GM19035 (cell line): ENCODE results near the gene AEBP1.

Source experiments
- ATAC-seq: cut with Tn5 transposase; IDR thresholded peaks from one replicate; pipeline ENCODE4 v1.9.1; 2021; ENCODE audit not compliant: unreplicated experiment

AEBP1 gene

DNA sequence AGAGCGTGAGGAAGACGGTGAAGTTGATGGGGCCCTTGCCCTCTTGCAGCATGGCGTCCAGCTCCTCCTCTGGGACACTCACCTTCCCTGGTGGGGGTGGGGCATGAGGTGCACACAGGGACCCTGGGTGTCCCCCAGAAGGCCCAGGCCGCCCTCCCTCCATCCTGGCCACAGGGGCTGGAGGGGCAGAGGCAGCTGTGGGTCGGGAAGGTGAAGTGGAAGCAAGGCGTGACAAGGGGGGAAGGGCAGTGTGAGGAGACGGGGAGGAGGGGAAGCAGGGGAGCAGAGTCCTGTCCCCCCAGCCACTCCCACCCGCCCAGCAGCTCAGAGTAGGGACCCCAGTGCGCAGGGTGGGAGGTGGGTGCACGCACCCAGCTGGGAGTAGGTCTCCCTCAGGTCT, 36.2 kb downstream of the AEBP1 start:
- ATAC-seq, result no peak

DNA sequence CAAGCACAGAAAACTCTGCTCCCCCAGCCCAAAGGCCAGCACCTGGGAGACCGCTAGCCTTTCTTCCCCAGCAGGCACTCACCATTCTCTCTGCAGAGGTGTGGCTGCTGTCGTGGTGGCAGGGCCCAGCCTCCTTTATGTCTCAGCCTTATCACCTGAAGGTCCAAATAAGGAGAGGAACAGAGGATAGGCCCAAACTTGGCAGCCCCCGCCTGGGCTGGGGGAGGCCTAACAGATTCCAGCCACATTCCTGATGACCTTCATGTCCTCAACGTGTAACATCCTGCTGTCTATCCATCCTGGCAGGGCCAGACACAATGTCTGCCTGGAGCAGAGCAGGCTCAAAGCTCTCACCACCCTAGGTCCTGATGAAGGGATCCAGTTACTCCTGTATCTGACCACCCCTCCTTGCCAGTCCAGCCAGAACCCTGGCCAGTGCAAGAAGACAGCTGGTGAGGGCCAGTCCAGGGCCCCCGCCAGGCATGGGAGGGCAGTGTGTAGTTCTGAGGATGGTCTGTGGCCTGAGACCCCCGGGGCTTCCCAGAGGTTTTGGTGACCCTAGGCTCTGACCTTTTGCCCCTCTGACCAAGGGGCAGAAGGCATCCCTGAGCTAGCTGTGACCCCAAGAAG, 37.2 kb downstream of the AEBP1 start, which contains the start of gene MYL7:
MYL7 (minus strand) TSS at position 112 of the 630 bp plus-strand sequence; CDS start at position 85, 27 bp downstream.
- ATAC-seq, result no peak

DNA sequence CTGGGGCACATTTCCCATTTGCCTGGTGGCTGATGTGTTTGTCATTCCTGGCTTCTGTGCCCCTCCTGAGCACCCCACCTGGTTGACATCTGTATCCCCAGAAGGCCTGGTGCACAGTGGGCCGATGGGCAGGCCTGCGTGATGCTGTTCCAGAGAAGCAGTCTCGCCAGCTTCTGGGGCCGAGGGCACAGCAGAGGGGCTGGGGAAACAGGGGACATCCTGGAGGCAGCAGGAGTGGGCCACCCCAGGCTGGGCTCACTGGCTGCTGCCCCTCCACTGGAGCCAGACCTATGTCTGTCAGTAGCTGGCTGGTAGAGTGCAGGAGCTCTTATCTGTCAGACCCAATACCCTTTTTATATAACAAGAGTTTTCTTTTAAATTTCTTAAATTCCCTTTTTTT, 37.9 kb downstream of the AEBP1 start:
- ATAC-seq, result no peak

DNA sequence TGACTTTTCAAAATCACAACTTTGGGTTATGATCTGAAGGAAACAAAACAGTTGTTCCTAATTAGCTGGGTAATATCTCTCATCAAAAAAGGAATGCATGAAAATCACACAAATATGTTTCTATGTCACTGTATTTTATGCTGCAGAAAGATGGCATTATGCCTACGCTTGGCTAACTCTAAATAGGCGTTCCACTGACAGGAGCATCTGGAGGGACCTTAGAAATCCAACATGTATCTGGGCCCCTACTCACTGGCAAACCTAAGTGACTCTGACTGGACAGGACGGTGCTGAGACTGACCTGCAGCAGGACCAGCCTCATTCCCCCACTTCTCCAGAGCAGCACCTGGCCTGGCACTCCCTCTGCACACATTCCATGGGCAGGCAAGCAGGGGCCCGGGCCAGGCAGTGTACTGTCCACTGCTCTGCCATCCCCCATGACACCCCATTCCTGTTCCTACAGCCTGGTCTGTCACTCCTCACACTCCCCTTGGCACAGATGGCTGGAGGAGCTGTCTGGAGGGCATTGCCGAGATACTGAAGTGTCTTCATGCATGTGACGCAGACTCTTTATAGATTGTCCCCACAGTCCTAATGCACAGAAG, 39.6 kb downstream of the AEBP1 start:
- ATAC-seq, result no peak

DNA sequence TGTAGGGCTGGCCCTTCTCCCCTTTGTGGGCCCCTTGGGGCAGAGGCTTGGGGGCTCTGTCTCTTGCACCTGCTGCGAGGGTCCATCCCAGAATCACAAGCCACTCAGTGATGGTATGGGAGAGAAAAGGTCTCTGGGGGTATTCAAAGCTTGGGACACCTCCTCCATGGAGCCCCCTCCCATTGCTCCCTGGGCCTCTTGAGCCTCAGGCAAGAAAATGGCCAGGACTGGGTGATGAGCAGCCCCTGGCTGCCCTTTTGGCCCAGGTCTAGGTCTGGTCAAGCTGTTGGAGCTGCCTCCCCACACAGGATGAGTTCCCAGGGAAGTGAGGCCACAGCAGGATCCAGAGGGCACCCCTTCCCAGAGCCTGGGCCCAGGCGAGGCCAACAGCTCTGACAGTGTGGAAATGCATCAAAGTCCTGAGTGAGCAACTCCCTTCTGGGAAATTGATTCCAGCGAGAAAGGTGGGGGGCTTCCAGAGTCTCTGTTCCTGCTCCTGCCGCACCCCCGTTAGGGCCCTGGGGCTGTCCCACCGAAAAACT, 40.4 kb downstream of the AEBP1 start:
- ATAC-seq, result no peak

DNA sequence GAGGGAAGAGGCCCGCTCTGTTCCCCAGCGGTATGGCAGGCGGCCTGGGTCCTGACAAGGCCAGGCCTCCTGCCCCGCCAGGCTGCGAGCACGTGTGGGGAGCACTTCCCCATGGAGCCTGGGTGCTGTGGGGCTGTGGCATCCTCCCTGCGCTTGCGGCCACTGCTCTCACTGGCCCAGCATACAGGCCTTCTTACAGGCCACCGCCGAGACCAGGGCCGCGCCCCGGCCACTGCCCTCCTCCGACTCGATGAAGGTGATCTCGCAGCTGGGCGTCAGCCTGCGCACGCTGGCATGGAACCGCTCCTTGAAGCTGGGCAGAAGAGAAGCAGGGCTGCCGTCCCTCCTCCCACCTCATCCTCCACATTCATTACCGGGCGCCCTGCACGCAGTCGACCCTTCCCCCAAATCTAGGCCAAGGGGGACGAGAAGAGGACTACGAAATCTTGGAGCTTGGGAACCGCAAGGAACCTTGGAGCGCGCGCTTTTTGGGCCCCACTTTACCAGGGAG, 40.9 kb downstream of the AEBP1 start:
- ATAC-seq, result no peak

DNA sequence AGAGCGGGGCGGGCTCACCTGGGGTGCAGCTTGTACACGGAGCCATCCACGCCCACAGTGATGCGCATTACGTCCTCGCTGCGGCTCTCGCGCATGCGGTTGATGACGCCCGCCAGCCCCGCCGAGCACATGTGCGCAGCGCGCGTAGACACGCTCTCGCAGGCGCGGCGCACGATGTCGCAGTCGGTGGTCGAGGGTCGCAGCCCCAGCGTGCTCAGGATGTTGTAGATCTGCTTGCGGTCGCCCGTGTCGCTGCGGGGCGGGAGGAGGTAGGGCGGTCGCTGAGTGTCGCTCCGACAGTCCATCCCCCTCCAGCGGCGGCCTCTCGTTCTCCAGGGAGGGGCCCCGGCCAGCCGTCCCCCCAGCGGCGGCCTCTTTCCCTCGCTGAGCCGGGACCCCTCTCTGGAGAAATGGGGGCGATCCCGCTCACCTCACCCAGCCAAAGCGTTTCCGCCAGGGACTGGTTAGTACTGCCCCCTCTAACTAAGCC, 41.4 kb downstream of the AEBP1 start:
- ATAC-seq, result no peak

DNA sequence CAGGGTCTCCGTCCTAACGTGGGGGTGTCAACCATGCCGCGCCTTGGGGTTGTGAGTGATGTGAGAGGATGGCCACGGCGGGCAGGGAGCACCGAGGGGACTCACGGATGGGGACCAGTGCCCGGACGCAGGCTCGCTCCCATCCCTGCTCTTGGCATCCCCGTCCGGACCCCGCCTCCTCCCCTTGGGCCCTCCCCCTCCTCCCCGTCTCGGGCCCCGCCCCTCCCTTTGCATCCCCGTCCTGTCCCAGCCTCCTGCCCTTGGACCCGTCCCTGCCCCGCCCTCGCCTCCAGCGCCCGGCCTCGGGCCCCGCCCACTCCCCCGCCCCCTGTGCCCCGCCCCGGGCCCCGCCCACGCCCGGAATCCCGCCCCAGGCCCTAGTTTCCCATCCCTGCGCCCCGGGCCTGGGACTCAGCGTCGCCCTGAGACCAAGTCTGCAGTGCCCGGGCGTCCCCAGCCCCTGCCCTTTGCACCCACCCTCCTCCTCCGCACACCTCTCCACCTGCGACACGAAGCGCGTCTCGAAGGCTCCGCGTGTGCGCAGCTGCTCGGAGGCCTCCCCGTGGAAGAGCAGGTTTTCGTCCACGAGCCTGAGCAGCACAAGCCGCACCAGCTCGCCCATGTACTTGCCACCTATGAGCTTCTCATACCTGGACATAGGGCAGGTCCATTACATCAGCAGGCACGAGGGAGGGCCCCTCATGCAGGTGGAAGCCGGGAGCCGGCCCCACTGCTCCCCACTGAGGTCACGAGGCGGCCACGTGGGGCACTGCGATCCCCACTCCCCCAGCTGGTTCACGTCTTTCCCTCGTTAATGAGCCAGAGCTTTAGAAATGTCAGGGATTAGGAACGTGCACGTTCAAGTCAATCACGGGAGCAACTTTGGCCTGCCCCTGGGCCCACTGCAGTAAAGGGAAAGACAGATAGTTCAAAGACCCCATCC, 42.1 kb downstream of the AEBP1 start:
- ATAC-seq, result no peak

DNA sequence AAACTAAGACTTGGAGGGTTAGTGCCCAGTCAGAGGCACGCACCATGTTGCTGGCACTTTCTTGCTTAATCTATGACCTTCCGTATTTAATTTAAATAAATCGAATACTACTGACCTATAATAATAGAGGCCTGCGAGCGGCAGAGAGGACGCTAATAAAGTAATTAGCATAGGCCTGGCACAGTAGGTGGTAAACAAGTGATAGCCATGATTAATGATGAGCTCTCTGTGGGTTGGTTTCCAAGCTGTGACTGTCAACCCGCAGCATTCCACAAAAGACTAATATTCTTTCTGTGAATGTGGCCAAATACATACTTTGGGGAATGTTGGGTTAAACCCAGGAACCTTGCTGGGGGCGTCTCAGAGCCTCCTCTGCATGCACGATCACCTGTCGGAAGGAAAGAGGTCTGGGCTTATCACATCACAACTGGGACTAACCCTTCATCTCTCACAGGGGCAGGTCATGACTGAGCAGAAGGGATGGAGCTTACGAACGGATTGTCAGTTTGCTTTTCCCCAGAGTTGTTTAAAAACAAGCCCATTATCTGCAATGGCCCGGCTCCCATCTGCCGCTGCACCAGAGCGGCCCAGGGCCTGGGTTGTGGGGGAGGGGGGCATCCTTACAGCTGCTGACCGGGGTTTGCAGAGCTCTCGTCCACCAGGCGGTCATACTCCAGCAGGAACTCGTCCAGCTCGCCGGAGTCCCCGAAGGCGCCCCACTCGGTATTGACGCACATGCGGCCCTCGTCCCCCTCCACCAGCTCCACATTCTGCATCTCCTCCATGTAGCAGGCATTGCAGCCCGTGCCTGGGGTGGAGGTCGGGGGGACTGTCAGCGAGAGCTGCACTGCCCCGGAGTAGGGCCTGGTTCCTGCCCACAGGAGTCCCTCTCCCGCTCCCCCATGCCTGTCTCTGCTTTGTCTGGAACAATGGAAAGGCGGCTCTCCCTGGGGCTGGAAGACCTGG, 43.2 kb downstream of the AEBP1 start:
- ATAC-seq, result no peak

DNA sequence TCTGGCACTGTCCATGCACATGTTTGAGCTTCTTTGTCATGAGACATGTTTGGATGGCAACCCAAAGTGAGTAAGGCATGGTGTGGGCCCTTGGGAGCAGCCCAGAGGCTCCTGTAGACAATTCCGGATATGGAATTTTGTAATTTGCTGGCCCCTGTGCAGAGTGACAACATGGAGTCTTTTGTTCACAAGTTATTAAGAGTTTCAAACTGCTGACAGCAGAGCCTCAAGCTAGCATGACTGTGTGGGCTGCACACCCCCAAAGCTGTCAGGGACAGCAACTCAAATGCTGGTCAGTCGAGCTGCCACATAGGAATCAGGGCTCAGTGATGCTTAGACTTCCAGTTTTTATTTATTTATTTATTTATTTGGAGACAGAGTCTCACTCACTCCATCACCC, 44.0 kb downstream of the AEBP1 start:
- no peak for ATAC-seq

DNA sequence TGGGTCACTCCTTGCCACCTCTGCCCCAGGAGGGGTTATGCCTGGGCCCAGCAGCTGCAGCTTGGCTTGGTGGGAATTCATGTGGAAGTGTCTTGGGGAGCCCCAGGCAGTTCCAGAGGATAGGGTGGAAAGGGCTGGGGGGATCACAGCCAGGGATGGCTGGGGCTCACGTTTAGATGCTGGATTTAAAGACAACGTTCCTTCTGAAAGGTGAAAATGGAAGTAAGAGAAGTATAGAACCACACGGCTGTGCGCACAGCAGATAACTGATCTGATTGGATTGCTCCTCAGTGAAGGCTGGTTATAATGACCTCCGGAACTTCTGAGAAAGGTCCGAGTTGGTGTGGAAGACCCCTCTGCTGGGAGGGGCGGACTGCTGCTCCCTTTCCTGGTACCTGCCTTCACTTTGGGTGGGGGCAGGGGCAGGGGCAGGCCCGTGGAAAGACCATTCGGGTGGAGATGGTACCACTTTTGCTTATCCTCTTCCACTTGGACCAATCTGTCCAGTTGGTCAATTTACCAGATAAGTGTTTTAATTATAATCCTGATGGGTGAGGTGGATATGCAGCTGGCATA, 44.9 kb downstream of the AEBP1 start:
- no peak for ATAC-seq

DNA sequence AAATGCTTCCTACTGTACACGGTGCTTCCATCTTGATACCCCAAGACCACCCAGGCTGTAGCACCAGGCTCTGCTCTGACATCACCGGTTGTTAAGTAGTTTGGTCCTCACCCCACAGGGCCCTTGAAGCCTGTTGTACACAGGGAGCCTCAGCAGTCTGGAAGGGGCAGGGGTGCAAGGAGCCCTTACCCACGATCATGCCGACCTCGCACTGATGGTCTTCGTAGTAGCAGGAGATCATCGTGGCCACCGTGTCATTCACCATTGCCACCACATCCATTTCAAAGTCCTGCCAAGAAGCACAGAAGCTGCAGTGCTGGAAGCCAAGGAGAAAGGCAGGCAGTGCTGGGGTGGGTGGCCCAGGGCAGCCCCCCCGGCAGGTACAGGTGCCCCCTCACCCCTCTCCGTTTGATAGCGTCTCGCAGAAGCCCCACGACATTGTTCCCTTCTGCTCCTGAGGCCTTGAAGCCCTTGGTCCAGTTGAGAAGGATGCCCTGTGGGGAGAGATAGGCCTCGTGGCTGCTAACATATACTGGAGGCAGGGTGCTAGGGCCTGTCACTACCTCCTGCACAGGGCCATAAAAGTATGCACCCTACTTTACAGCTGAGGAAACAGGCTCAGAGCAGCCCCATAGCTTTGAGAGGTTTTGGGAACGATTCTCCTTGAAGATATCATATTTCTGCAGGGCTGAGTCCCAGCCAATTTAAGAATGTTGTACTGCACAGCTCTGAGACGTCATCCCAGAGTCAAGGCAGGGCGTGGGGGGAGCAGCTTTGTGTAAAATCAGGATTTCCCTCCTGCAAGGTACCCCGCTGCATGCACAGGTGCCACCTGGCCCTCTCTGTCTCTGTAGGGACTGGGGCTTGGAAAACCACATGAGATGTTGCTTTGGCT, 45.7 kb downstream of the AEBP1 start:
- ATAC-seq, result no peak

DNA sequence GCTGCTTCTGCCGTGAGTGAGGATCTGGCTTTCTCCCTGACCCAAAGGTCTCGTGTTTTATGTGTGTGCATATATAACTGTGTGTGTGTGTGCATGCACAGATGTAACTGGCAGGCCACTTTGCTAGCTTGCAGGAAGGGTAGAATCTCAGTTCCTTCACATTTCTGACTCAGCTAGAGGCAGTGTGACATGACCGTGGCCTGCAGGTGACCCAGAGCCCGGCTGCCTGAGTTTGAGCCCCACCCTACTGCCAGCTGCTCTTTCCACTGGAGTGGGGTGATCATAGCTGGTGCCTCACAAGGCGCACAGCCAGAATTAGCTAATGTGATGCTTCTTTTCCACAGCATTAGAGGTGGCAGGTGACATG, 46.3 kb downstream of the AEBP1 start:
- ATAC-seq, result no peak

DNA sequence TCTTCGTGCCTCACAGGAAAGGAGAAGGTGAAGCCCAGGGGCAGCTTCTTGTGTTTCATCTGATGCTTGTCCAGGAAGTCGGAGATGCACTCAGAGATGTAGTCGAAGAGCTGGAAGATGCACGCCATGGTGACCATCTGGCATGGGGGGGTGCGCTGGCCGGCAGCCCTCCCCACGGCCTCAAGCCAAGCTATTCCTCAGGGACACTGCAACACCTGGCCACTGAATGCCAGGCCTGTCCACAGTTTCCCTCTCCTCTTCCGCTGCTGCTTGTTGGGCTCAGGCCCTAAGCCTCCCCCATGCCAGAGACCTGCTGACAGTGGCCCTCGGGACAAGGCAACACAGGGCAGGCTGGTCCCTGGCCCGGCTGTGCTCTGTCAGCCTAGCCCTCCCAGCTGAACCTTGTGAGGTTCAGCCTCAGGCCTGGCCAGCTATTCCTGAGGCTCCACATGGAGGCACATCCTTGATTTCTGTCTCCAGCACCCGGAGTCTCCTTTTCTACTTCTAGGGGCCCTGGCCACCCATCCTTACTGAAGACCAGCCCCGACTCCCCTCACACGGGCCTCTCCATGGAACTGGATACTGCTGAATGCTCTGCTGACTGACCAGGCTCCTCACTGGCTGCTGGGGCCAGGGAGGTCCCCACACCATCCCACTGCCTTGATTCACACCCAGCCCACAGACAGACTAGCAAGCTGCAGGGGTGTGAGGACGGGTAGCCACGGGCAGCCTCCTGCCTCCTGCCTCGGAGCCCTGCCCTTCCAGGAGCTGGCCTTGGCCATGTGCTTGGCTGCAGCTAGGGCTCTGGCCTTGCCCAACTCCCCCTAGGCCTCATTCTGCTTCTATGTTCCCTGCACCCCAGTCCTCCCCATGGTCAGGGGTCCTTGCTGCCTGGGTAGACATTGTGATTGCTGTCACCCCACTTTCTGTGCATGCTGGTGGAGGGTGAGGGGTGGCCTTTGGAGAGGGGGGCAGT, 47.1 kb downstream of the AEBP1 start:
- ATAC-seq, result no peak

DNA sequence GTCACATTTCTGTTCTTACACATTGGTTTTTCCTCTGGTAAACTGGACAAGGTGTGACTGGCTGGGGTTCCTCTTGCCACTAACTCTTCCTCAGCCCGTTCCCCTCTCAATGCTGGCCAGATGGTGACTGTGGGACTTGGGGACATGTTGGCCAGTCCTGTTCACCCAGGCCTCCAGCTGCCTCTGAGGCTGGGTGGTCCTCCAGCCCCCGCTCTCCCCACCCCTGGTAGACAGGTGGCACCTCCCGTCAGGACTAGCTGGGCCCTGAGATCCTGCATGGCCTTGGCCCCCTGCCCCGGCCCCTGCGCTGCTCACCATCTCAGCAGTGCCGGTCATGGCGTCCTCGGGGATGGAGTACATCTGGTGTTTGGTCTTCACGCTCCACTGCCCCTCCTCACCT, 47.8 kb downstream of the AEBP1 start:
- no peak for ATAC-seq

DNA sequence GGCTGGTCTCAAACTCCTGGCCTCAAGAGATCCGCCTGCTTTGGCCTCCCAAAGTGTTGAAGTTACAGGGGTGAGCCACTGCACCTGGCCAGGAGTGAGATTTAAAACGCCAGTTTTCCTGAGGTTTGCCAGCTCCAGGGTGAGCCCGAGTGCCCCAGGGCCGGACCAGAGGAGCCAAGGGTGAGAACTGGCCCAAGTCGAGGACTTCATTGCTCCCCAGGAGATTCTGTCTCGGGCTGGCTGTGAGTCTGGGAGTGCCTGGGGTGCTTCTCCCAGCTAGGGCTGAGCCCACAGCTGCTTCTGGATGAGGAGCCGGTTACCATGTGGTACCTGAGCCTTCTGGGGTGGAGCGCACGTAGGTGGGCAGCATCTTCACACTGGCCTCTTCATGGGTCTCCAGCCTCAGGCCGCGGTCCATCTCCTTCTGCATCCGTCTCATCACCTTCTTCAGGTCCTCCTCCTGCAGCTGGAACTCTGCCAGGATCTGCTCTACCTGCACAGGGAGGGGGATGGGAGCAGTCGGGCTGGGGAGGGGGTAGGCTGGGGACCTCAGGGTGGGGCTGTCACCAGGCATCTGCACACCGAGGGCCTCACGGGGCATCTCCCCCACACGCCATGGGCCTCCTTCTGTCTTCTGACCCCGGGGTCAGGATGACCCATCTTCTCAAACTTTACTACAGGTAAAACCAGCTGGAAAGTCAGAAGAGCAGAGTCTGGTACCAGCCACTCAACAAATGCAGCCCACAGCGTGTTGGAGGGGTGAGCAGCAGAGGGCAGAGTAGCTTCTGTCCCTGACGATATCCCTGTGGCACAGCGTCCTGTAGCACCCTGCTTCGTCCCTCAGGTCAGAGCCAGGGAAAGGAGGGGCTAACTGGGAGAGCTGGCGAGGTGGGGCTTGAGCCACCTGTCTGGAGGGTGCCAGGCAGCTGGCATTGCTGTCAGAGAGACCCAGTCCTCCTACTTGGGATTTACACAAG, 49.1 kb downstream of the AEBP1 start:
- no peak for ATAC-seq

DNA sequence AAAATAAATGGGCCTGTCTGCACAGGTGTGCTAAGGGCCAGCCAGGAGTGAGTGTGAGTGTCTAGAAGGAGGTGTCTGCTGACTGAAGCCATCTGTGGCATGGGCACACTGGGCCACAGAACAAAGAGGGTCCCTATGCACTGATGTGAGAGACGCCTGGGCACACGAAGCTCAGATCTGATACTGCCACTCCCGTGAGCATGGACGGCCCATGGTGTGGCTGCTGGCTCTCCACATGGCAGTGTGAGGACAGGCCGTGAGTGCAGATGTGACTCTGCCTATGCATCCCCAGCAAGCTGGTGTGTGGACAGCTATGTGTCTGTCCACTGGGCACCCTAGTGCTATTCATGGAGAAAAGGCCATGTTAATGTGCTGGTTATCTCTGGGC, 49.8 kb downstream of the AEBP1 start:
- no peak for ATAC-seq
